GM12801 (cell line): ENCODE measurements around the gene DLG1.

Experiments used
- CTCF ChIP-seq: IDR thresholded peaks from one replicate; pipeline ENCODE4 v1.5.1; 2011; ENCODE audit warnings: control low read depth; ENCODE audit not compliant: insufficient read length; ENCODE audit errors: extremely low read depth

DLG1 gene

GRCh38 chr3:197012540-197012883 is 285.9 kb downstream of the DLG1 start:
- no peak for TF ChIP-seq CTCF

GRCh38 chr3:197011780-197012539 is 286.5 kb downstream of the DLG1 start:
- no peak for TF ChIP-seq CTCF

- TF ChIP-seq CTCF, result no peak
These were observed 287.7 kb downstream of the DLG1 start for GRCh38 chr3:197010556-197011351.

GRCh38 chr3:197009532-197010019 is 288.8 kb downstream of the DLG1 start:
- no peak for TF ChIP-seq CTCF

- no peak for TF ChIP-seq CTCF
These were observed 289.8 kb downstream of the DLG1 start for GRCh38 chr3:197008436-197009209.

- TF ChIP-seq CTCF, result no peak
These were observed 290.5 kb downstream of the DLG1 start for GRCh38 chr3:197007953-197008352.
